Suppressor macrophage (primary cell): ENCODE measurements around the gene SETD4.
"Not testable (repeated sequence)": the region's sequence is repeated elsewhere in the genome, so short reads cannot be mapped to it uniquely, and the experiment has no call there.

Source experiments
- DNase-seq, 4 experiments: peaks; one replicate each; pipeline ENCODE4 v3.0.0-alpha.2; 2020 to 2022

Gene SETD4

DNA sequence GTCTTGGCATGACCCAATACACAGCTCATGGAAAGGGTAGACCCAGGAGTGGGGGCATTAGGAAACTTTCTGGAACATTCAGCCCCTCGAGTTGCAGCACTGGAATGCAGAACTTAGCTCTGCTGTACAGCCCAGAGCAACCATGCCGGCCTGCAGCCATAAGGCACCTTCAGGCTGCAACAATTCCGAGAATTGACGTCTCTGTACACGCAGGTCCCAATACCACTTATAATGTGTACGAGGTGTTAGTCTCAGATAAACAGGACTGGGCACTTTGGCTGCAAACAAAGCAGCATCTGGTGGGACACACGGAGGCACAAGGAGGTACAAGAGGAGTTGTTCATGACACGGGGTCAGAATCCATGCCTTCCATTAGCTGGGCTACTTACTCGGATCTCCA, 17.4 kb upstream of the SETD4 start:
- no peak for DNase-seq

GRCh38 chr21:36076878-36077655, 16.7 kb upstream of the SETD4 start:
- peak in 2 of 4 experiments; percentile 18 to 48 for DNase-seq

- no peak for DNase-seq
Measured at GRCh38 chr21:36075953-36076352, 15.6 kb upstream of the SETD4 start.

DNA sequence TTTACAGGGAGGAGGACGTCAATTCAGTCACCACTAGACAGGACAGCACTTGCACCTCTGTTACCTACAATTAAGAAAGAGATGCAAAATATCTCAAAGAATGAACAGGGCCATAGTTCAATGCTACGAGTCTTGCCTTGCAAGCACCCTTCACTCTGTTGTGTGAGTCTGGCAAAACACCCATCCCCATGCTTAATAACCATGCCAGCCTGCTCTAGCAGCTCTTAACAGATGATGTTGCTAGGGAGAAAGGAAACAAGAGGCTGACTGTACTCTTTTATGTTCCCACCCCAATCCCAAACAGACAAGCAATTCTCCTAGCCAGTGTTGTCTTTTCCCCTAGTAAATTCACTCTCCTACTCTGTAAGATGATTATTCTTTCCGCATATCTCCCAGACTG, 14.8 kb upstream of the SETD4 start:
- no peak for DNase-seq

- DNase-seq = not testable (repeated sequence)
Measured at GRCh38 chr21:36073911-36074310, 13.6 kb upstream of the SETD4 start.

DNA sequence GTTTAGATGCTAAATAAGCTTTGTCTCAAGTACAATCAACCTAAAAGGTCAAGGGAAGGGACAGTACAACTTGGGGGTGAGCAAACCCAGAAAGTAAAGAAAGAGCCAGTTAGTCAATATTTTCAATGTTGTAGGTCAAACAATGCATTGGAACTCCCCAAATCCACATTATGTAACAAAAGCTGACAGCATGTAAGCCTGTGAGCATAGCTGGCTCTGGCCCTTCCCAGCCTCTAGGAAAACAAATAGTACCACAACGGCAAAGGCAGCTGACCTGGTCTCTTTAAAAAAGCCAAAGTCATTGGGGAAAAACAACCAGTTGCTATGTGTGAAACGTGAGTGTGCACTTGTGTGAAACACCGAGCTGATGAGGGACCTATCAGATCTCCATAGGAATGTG, 12.9 kb upstream of the SETD4 start:
- no peak for DNase-seq

DNA sequence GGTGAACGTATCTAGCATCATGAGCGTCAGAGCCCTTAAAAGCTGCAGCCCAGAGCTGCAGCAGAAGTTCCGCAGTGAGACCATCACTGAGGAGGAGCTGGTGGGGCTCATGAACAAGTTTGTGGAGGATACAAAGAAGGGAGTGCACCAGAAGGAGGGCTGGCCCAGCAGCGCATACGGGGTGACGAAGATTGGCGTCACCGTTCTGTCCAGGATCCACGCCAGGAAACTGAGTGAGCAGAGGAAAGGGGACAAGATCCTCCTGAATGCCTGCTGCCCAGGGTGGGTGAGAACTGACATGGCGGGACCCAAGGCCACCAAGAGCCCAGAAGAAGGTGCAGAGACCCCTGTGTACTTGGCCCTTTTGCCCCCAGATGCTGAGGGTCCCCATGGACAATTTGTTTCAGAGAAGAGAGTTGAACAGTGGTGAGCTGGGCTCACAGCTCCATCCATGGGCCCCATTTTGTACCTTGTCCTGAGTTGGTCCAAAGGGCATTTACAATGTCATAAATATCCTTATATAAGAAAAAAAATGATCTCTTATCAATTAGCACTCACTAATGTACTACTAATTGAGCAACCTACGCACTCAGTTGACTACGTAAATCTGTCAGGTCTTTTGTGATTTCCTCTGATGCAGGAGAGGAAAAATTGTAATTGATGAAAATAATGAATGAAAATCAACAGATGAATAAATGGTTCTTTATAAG, 12.3 kb upstream of the SETD4 start:
- no peak for DNase-seq

DNA sequence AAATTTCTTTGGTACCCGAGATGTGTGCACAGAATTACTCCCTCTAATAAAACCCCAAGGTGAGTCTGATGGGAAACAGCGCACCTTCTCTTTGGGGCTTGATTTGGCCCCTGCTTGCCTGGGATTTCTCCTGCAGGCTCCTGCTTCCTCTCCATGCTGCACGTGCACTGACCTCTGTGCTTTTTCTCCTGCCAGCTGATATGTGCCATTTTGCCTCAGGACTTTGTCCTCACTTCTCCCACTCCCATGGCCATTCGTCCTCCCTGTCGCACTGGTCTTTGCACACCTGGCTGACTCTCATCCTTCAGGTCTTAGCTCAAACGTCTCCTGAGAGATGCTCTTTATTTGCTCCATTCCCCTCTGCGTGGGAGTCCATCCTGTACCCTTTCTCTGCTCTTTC, 10.7 kb upstream of the SETD4 start:
- no peak for DNase-seq

GRCh38 chr21:36069713-36070583, 9.6 kb upstream of the SETD4 start, which contains the start of gene CBR1:
TSS of gene CBR1 (plus strand) at chr21:36070024. CDS start at chr21:36070116, 92 bp downstream.
- DNase-seq = peak; percentile 94 to 98 (median 96)

DNA sequence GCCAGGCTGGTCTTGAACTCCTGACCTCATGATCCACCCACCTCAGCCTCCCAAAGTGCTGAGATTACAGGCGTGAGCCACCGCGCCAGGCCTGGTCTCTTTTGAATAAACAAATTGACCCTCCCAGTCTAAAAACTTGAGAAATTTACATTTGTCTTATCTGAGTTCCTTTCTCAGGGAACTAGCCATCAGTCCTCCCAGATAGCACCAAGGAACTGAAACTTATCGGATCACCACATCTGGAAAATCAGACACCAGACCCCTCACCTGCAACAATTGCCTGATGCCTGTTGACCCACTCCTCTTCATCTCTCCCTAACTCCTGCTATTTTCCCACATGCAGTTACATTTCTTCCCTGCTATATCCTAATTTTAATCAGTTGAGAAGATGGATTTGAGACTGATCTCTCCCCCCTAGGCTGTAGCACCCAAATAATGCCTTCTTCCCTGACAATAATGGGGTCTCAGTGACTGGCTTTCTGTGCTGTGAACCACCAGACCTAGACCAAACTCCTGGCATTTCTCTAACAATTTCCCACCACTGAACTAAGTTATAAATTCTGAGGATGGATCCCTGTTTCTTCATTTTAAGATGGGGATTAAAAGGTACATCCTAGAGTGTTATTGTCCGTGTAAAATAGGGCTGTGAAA, 8.5 kb upstream of the SETD4 start:
- DNase-seq = no peak

DNA sequence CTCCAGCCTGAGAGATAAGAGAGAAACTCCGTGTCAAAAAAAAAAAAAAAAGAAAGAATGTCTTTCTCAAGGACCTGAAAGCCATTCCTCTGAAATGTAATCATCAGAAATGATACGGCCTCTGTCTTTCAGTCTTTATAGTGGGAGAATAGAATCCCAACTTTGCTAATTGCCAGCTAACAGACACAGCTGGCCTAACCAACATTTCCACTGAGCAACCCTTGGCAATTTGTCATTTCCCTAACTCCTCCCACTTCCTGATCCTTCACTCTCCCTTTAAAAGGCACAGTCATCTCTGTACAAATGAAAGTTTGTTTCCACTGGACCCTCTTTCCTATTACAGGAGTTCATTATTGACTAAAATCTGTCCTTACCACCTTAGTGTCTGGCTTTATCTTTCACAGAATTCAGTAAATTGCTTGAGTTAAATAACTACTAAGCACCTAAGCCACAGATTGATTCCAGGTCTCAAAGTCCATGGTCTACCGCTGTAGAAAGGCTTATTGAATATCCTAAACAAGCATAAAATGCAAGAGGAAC, 5.2 kb upstream of the SETD4 start:
- DNase-seq = peak; percentile 21 to 65 (median 54)

GRCh38 chr21:36064085-36064460, 3.7 kb upstream of the SETD4 start:
- DNase-seq = no peak

DNA sequence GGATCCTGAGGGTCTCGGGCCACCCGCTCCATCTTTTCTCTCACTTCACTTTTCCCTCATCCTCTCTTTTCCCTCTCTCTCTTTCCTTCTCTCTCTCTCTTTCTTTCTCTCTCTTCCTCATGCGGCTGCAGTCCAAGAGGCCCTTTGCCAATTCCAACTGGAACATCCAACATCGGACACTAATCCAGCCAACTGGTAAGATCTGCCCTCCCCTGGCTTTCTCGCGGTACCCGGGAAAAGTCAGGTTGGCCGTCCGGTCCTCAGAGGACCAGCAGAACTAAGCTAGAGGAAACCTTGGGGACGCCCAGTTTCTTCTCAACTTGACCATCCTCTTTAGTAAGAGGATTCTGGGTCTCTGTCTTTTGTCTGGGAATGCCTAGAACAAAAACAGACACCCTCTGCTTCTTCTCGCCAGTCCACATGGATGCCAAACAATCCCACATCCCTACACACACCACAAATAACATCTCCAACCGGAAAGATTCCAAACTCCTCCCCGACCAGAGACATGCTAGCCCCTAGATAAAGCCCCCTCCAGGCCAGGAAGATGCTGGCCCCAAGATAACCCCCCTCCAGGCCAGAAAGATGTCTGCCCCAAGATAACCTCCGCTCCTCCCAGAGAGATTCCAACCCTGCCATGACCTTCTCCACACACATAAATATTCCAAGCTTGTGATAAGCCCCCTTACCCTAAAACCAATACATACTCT, 3.2 kb upstream of the SETD4 start:
- DNase-seq = no peak

GRCh38 chr21:36061445-36061844, 1.1 kb upstream of the SETD4 start:
- no peak for DNase-seq

DNA sequence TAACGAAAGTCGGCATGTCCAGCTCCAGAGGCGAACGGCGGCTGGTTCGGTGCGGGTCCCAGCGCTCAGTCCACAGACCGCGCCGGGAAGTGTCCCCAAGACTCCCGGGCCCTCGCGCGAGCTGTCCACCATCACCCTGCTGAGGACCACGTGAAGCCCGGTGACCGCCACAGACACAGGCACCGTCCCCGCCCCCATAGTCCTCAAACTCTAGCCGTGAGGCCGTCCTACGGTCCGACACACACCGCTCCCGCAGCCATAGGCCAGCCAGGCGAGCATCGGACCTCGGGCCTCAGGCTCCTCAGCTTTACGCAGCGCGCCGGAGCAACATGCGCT, 535 bp downstream of the SETD4 start:
- DNase-seq = peak; percentile 58 to 81 (median 68)

DNA sequence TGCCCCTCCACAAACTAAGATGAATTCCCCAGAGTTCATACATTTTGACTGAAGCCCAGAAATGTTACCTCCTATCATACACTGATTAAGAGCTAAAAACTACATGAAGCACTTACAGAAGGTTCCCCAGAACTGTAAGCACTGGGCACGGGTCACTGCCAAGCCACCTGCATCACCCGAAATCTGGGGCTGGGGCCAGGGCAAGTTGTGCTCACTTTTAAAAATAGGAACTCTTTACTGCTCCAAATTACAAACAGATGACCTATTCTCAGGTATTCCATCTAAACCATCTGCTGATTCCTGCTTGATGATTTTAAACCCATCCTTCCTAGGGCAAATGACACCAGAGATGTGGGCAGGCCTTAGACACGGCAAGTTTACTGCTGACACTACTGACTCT, 4.8 kb downstream of the SETD4 start:
- no peak for DNase-seq

GRCh38 chr21:36053715-36054062, 6.6 kb downstream of the SETD4 start:
- DNase-seq = no peak

GRCh38 chr21:36052860-36053714, 7.2 kb downstream of the SETD4 start:
- DNase-seq = no peak

DNA sequence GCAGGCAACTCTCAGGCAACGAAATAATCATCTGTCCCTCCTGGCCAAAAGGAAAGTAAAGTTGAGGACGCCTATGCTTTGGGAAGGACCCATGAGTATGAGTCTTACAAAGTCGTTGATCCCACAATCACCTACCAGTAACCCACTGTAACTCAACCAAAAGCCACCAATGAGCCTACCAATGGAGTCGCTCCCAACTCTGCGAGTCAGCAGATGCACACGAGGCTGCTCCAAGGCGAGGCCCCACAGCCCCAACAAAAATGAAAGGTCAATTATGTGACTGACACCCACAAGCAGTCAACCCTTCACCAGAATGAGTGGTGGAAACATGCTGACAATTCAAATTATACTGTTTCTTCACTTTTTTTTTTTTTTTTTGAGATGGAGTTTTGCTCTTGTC, 12.0 kb downstream of the SETD4 start:
- no peak for DNase-seq

DNA sequence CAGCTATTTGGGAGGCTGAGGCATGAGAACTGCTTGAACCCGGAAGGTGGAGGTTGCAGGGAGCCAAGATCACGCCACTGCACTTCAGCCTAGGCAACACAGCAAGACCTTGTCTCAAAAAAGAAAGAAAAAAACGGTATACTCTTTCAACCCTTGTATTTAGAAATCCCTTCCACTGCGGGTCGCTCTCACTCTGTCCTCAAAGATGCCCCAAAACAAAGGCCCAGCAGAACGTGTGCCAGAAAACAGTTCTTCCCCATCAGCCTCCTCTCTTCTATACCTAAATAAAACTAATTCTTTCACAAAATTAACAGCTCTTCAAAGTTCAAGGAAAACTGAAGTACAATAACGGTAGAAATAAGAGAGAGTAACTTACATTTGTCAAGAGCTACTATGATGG, 13.2 kb downstream of the SETD4 start:
- DNase-seq = no peak

DNA sequence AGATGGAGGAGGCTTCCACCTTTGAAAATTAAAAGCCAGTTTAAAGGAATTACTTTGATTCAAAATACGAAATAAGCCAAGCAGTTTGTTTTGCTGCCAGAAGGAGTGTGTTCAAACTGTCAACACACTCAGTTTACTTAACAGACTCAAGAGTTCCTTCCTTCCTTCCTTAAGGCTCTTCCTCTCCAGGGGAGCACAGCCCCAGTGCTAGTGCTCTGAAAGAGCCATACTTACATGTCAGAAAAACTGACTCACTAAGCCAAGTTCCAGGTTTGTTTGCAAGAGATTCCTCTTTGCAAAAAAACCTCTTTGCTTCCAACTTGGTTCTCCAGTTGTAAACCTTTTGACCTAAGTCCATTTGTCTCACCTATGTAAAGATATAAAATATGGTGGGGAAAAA, 14.3 kb downstream of the SETD4 start:
- DNase-seq = no peak
